HL-60 (cell line): ENCODE measurements around the gene VSTM1.
"Not testable (repeated sequence)": the region's sequence is repeated elsewhere in the genome, so short reads cannot be mapped to it uniquely, and the experiment has no call there.

Source experiments
- DNase-seq, 2 experiments: peaks; one replicate each; pipeline ENCODE4 v3.0.0-alpha.2; 2010 to 2020; ENCODE audit warnings: low read depth in 1 of 2, low spot score in 1 of 2
- H3K27ac ChIP-seq: fragments of 250-450 bp; sonication (Bioruptor Pico); replicated peaks from 2 replicates; pipeline ENCODE4 v1.5.1; 2020; ENCODE audit warnings: mild to moderate bottlenecking, moderate library complexity
- H3K27me3 ChIP-seq: fragments of 250-450 bp; sonication (Bioruptor Pico); 2 replicates; pipeline ENCODE4 v1.5.1; 2021; ENCODE audit warnings: mild to moderate bottlenecking, moderate library complexity; ENCODE audit not compliant: insufficient read depth, poor library complexity, severe bottlenecking
- H3K4me3 ChIP-seq: replicated peaks from 2 replicates; pipeline ENCODE4 v1.5.1; 2011; ENCODE audit warnings: mild to moderate bottlenecking, control low read depth, low read length; ENCODE audit not compliant: insufficient read depth
- GABPA ChIP-seq: IDR thresholded peaks from 2 replicates; pipeline ENCODE4 v1.6.1; 2012; ENCODE audit warnings: low read depth
- POLR2AphosphoS5 ChIP-seq: IDR thresholded peaks from 2 replicates; pipeline ENCODE4 v1.6.1; 2012; ENCODE audit warnings: low read depth
- SPI1 ChIP-seq: IDR thresholded peaks from 2 replicates; pipeline ENCODE4 v1.6.1; 2012; ENCODE audit warnings: low read depth, mild to moderate bottlenecking, borderline replicate concordance
- TF ChIP-seq, protein P1 (sequence below): IDR thresholded peaks from 2 replicates; pipeline ENCODE4 v1.6.1; 2012; ENCODE audit warnings: low read depth; ENCODE audit not compliant: insufficient replicate concordance
- TF ChIP-seq, protein P2 (sequence below): IDR thresholded peaks from one replicate; pipeline ENCODE4 v1.5.1; 2011; ENCODE audit warnings: low read length, control low read depth, inconsistent platforms; ENCODE audit not compliant: insufficient read depth

The VSTM1 gene

DNA sequence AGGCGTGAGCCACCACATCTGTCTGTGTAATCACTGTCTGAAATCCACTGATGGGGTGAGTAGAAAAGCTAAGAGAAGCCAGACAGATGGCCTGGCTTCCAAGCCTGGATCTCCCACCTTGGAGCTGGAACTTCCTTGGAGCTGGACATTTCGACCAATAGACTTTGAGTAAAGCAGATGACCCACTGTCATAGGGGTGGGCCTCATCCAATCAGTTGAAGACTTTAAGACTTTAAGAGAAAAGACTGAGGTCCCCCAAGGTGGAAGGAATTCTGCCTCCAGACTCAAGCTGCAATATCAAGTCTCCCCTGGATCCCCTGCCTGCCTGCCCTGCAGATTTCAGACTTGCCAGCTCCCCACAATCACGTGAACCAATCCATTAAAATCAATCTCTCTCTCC lies 20.7 kb downstream of the VSTM1 start:
- Histone ChIP-seq H3K27ac (no peak overlapping the region), H3K4me3 (no peak overlapping the region), H3K27me3 (no peaks in the 10 kb centered on the region)
- TF ChIP-seq, protein P1, sequence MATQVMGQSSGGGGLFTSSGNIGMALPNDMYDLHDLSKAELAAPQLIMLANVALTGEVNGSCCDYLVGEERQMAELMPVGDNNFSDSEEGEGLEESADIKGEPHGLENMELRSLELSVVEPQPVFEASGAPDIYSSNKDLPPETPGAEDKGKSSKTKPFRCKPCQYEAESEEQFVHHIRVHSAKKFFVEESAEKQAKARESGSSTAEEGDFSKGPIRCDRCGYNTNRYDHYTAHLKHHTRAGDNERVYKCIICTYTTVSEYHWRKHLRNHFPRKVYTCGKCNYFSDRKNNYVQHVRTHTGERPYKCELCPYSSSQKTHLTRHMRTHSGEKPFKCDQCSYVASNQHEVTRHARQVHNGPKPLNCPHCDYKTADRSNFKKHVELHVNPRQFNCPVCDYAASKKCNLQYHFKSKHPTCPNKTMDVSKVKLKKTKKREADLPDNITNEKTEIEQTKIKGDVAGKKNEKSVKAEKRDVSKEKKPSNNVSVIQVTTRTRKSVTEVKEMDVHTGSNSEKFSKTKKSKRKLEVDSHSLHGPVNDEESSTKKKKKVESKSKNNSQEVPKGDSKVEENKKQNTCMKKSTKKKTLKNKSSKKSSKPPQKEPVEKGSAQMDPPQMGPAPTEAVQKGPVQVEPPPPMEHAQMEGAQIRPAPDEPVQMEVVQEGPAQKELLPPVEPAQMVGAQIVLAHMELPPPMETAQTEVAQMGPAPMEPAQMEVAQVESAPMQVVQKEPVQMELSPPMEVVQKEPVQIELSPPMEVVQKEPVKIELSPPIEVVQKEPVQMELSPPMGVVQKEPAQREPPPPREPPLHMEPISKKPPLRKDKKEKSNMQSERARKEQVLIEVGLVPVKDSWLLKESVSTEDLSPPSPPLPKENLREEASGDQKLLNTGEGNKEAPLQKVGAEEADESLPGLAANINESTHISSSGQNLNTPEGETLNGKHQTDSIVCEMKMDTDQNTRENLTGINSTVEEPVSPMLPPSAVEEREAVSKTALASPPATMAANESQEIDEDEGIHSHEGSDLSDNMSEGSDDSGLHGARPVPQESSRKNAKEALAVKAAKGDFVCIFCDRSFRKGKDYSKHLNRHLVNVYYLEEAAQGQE: no peak
- TF ChIP-seq GABPA: no peak
- TF ChIP-seq POLR2AphosphoS5: no peak
- TF ChIP-seq, protein P2, sequence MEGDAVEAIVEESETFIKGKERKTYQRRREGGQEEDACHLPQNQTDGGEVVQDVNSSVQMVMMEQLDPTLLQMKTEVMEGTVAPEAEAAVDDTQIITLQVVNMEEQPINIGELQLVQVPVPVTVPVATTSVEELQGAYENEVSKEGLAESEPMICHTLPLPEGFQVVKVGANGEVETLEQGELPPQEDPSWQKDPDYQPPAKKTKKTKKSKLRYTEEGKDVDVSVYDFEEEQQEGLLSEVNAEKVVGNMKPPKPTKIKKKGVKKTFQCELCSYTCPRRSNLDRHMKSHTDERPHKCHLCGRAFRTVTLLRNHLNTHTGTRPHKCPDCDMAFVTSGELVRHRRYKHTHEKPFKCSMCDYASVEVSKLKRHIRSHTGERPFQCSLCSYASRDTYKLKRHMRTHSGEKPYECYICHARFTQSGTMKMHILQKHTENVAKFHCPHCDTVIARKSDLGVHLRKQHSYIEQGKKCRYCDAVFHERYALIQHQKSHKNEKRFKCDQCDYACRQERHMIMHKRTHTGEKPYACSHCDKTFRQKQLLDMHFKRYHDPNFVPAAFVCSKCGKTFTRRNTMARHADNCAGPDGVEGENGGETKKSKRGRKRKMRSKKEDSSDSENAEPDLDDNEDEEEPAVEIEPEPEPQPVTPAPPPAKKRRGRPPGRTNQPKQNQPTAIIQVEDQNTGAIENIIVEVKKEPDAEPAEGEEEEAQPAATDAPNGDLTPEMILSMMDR: no peak
- no peak for TF ChIP-seq SPI1
- DNase-seq: no peak

DNA sequence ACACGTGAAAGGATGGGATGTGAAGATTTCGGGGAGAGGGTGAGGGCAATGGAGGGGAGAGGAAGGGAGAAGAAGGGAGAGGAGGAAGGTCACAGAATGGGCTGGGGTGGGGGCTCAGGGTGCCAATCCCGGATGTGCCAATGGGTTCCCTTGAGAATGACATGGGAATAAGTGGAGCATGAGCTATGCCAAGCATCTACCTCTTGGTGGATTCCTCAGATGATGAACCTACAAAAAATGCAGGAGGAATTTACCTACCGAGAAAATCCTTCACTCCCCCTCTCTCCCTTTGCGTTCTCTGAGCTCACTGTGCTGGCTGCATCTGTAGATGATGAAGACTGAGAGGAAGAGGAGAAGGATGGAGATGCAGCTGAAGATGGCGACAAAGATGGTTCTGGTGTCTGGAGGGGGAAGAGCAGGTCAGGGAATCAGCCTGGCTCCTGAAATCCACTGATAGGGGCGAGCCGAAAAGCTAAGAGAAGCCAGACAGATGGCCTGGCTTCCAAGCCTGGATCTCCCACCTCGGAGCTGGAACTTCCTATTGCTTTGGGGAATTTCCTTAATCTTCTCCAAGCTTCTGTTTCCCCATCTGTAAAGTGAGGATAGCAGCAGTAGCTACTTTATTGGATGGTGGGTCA lies 21.6 kb downstream of the VSTM1 start:
- H3K27ac ChIP-seq: no peak overlapping the region
- TF ChIP-seq, protein P1: no peak
- TF ChIP-seq POLR2AphosphoS5: no peak
- TF ChIP-seq, protein P2: no peak
- TF ChIP-seq GABPA: no peak
- no peak for TF ChIP-seq SPI1
- no peak for DNase-seq
- H3K4me3 ChIP-seq: no peak overlapping the region
- H3K27me3 ChIP-seq: no peaks in the 10 kb centered on the region

GRCh38 chr19:54040003-54040402 lies 23.7 kb downstream of the VSTM1 start:
- no peak for TF ChIP-seq SPI1
- TF ChIP-seq, protein P2: no peak
- no peak for TF ChIP-seq GABPA
- TF ChIP-seq, protein P1: no peak
- no peak for TF ChIP-seq POLR2AphosphoS5

GRCh38 chr19:54036542-54036941 lies 27.2 kb downstream of the VSTM1 start:
- DNase-seq, H3K27ac ChIP-seq, H3K27me3 ChIP-seq, H3K4me3 ChIP-seq: not testable (repeated sequence)

More at GRCh38 chr19:54040003-54040402, 23.7 kb downstream of the VSTM1 start:
- H3K27me3 ChIP-seq: no peaks in the 10 kb centered on the region
- no peak overlapping the region for H3K27ac ChIP-seq
- DNase-seq: no peak
- no peak overlapping the region for H3K4me3 ChIP-seq
